IPS DF 19.7 (cell line): ENCODE data around the gene MAP3K3.

Source experiments
- DNase-seq: peaks from one replicate; pipeline ENCODE4 v3.0.0-alpha.2; 2013; ENCODE audit warnings: low read depth, low spot score

MAP3K3 gene

DNA sequence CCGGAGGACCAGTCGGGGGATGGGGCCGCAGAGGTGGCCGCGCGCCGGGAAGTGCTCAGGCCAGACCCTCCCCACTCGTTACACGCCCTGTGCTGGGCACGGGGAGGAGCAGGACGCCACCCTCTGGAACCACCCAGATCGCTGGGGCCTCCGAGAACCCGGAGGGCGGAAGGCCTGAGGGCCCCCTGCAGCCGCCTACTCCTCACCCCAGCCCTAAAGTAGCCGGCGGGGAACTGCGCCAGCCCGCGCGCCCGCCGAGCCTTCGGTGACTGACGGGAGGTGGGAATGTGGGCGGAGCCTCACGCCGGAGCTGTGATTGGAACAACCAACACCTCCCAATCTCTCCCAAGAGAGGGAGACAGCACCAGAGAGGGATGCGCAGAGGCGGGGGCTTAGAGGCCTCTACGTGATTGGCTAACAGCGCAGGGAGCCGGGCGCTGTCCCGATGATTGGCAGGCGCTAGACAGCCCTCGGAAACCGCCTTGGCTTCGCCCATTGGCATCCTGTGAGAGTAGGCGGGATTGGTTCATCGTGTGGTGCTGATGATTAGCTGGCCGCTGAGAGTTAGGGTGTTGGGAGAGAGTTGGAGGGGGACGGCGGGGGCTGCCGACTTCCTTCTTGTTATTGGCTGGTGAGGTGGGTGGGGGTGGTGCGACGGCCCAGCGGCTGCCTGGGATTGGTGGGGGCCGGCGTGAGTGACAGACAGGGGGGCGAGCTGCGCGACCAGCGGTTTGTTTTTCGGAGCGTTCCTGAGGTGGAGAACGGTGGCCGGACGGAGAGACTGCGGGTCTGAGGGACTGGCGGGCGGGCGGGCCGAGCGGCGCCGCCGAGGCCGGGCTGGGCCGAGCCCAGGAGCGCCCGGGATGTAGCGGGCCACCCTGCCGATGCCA is at the start of gene MAP3K3:
TSS of gene MAP3K3 (plus strand) at position 734 of the 890 bp plus-strand sequence. CDS start 343 bp downstream, outside the sequence.
- DNase-seq = peak; percentile 99

- no peak for DNase-seq
Measured at GRCh38 chr17:63573634-63574033, 48.6 kb upstream of the MAP3K3 start.

DNA sequence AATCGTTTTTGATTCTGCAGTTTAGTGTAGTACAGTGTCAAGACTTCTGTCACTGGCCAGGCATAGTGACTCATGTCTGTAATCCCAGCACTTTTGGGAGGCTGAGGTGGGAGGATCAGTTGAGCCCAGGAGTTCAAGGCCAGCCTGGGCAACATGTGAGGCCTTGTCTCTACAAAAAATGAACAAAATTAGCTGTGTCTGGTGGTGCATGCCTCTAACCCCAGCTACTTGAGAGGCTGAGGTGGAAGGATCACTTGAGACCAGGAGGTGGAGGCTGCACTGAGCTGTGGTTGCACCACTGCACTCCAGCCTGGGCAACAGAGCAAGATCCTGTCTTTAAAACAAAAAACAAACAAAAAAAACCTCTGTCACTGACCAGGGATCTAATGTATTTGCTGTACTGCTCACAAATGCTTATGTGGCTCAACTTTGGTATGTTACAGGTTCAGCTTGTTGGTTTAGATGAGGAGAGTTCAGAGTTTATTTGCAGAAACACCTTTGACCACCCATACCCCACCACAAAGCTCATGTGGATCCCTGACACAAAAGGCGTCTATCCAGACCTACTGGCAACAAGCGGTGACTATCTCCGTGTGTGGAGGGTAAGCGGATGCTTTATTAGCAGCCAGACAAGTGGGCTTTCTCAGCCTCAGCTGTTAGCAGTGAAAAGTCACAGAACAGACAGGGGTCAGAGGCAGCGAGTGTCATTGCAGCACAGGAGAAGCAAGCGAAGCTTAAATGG is 44.0 kb upstream of the MAP3K3 start:
- DNase-seq = no peak

DNA sequence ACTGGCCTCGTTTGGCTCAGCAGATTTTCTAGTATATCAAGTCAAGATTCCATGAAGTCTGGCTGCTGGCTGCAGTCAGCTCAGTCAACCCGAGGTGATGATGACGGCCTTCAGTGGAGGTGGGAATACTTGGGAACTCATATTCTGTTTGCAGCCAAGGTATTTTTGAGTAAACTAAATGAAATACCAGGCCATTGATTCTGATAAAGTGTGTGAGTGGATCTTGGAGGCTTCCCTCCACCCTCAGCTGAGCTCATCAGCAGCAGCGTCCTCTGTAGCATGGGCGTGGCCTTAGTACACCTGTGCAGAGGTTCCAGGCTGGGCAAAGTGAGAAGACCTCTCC is 43.5 kb upstream of the MAP3K3 start:
- DNase-seq = no peak

DNA sequence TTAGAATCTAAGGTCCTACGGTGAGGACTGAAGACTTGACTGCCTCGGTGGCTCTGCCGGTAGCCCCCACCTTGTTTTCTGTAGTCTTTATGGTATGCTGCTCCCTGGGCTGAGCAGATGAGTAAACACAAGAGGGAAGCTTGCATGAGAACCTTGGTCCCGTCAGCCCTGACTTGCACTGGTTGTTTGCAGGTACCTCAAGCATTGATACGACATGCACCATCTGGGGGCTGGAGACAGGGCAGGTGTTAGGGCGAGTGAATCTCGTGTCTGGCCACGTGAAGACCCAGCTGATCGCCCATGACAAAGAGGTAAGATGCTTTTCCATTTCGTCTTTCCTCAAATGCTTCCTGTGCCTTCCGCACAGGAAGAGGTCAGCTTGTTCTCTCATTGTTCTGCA is 42.6 kb upstream of the MAP3K3 start:
- DNase-seq = no peak

GRCh38 chr17:63587770-63588169 is 34.4 kb upstream of the MAP3K3 start:
- DNase-seq = no peak

- no peak for DNase-seq
Measured at GRCh38 chr17:63588797-63589196, 33.4 kb upstream of the MAP3K3 start.

DNA sequence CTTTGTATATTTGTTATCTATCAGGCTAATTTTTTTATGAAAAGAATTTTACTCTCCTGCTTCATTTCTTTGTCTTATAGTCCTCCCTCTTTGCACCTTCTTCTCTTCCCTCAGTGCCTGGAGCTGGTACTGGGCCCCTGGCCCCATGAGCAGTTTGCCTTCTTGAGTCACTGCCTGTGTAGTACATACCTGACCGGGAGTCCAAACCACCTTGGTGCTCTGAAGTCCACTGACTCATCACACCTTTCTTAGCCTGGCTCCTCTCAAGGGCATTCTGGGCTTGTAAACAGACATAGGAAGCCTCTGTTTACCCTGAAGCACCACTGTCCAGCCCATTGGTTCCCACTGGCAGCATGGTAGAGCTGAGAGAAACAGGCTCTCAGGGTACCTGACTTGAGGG is 32.6 kb upstream of the MAP3K3 start:
- no peak for DNase-seq

DNA sequence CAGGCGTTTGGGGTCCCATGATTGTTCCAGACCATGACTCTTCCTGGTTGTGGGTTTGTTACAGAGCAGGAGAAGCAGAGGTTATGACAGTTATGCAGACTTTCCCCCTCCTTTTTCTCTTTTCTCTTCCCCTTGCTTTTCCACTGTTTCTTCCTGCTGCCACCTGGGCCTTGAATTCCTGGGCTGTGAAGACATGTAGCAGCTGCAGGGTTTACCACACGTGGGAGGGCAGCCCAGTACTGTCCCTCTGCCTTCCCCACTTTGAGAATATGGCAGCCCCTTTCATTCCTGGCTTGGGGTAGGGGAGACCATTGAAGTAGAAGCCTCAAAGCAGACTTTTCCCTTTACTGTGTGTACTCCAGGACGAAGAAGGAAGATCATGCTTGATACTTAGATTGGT is 29.4 kb upstream of the MAP3K3 start:
- DNase-seq = no peak

DNA sequence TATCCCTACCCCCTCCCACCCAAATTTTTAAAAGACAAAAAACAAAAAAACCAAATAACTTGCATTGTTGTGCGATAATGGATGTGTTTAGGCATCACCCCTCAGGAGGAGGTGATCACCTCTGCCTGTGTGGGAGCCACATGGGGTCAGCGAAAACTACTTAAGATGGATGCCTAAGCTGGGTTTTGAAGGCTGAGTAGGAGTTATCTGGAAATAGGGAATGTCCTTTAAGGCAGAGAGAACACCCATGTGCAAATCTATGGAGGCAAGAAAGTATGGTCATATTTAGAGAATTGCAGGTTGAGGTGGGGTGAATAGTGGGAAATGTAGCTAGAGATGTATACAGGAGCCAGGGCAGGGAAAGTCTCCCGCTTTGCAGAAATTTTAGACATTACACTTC is 27.1 kb upstream of the MAP3K3 start:
- no peak for DNase-seq

DNA sequence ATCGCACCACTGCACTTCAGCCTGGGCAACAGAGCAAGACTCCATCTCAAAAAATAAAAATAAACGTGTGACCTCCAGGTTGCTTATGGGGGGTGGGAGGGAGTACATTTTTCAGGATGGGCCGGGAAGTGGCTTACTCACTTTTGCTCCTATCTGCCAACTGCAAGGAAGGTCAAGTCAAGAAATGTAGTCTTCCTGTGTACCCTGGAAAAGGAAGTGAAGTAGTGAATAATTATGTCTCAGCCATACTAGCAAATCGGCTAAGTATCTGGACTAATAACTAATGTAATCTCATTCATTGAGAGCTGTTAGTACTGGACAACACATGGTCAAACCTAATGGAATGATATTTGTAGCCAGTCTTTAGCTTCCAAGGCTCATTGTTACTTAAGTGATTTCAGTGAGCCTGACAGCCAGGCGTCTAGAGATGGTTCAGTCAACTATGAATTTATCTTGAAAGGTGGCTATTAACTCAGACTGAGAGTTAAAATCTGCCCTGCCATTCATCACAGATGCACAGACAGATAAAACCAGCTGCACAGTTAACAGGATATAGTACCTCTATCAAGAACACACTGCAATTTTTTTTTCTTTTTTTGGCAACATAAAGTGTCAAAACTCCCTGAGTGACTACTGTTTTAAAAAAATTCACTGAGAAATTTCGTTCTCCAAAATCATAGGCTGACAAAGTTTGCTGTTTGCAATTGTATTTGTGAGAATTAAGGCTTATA is 25.2 kb upstream of the MAP3K3 start:
- no peak for DNase-seq

DNA sequence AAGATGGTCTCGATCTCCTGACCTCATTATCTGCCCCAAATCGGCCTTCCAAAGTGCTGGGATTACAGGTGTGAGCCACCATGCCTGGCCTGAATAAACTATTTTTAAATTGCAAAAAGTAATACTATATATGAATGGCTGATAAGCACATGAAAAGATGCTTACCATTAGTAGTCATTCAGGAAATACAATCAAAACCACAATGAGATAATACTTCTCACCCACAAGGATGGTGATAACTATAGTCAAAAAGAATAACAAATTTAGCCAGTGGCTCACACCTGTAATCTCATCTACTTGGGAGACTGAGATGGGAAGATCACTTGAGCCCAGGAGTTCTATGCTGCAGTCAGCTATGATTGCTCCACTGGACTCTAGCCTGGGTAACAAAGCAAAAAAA is 23.9 kb upstream of the MAP3K3 start:
- no peak for DNase-seq

- DNase-seq = peak; percentile 56
Measured at GRCh38 chr17:63600569-63601438, 21.4 kb upstream of the MAP3K3 start, which contains the start of gene TACO1. TACO1 (plus strand) TSS chr17:63600895; CDS start chr17:63601084, 189 bp downstream.

GRCh38 chr17:63601439-63602371 is 20.5 kb upstream of the MAP3K3 start:
- DNase-seq = no peak

DNA sequence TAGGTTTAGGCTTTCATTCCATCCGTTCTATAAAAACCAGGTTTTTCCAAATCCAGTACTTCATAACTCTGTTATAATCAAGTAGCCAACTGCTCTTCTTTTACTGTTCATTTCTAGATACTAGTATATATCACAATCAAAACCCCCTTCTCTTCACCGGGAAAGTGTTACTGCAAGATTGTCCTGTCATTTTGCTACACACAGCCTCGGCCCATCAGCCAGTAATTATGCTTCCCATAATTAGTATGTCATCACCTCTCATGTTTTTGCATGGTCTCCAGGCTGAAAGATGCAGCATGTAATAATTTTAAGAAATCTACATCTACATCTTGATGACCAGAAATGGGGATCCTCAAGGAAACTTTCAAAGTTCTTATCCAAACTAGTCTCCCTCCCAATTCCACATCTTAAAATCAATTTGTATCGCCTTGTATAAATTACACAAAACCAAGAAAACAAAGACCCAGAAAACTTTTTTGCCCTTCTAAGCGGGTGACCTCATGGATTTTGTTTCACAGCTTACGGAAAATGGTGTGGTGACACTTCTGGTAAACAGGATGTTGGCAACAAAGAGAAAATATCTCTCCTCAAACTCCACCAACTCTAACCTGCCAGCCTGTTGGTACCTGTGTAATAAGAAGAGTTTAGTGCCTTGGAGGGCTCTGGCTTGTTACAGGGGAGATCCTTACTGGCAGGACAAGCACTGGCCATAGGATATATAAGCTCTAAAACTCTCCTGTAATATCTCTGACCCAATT is 12.2 kb upstream of the MAP3K3 start:
- DNase-seq = no peak

GRCh38 chr17:63610854-63611253 is 11.4 kb upstream of the MAP3K3 start:
- no peak for DNase-seq

GRCh38 chr17:63611354-63611753 is 10.9 kb upstream of the MAP3K3 start:
- no peak for DNase-seq

GRCh38 chr17:63613663-63614062 is 8.6 kb upstream of the MAP3K3 start:
- DNase-seq = no peak

DNA sequence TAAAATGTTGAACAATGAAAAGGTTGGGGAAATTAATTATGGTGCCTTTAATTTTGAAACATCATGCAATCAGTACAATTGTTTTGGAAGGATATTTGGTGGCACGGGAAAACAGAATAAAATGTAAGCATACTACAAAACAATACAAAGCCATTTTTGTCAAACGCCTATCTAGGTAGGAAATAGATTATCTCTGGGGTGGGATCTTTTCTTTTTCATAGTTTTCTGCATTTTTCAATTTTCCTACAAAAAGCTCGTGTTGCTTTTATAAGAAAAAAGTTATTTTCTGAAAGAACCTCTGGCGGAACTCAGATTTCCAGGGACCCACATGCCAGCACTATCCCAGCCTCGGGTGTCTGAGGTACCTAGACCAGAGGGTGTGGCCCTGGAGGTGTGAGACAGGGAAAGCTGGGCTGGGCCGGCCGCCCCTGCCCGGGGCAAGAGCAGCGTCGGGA is 961 bp upstream of the MAP3K3 start:
- no peak for DNase-seq
